ENCODE measurements around the gene ARHGAP21. TPM values are rescaled to one million over a fixed set of nuclear protein-coding genes. Genes with fewer than 3 reads are reported as not detected.

Gene ARHGAP21
- polyA plus RNA-seq, 1 experiment: 126 TPM

GRCh38 chr10:24680647-24681524 lies 42.8 kb downstream of the ARHGAP21 start:
- H3K9me3 ChIP-seq (ENCODE audit: control insufficient read depth, insufficient read depth, low read length): 0 out of 2 replicates have a peak, but pooled peaks cover 4% of the 10 kb centered on the region
- CTCF ChIA-PET: interaction anchor here (0.8 kb wide), 2 partner anchors 63 to 400 kb away, joined by 4 to 5 read pairs; no protein-coding TSS in a partner anchor
- DNase-seq (ENCODE audit: low read depth, low spot score): no peak
- H3K27me3 ChIP-seq (ENCODE audit: control insufficient read depth, insufficient read depth, low read length): no peaks in the 10 kb centered on the region
- POLR2A ChIA-PET: no interaction called here
- no peak for TF ChIP-seq CTCF (IDR thresholded peaks at IDR 0.05; ENCODE audit: low read depth, low read length)
- no peak overlapping the region for H3K27ac ChIP-seq (ENCODE audit: low read depth, low read length)
- no peak overlapping the region for H3K4me3 ChIP-seq (ENCODE audit: low read depth, low read length)

DNA sequence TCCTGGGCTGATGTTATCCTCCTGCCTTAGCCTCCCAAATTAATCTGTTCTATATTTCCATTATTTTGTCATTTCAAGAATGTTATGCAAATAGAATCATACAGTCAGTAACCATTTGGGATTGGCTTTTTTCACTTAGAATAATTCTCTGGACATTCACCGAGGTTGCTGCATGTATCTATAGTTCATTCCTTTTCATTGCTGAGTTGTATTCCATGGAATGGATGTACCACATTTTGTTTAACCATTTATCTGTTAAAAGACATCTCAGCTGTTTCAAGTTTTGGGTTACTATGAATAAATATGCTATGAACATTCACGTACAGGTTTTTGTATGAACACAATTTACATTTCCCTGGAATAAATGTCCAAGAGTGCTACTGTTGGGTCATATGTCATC lies 44.9 kb downstream of the ARHGAP21 start:
- POLR2A ChIA-PET: no interaction called here
- no peak for DNase-seq (ENCODE audit: low read depth, low spot score)
- H3K27ac ChIP-seq (ENCODE audit: low read depth, low read length): no peak overlapping the region
- H3K27me3 ChIP-seq (ENCODE audit: control insufficient read depth, insufficient read depth, low read length): no peaks in the 10 kb centered on the region
- H3K9me3 ChIP-seq (ENCODE audit: control insufficient read depth, insufficient read depth, low read length): 0 out of 2 replicates have a peak, but pooled peaks cover 4% of the 10 kb centered on the region
- H3K4me3 ChIP-seq (ENCODE audit: low read depth, low read length): no peak overlapping the region
- TF ChIP-seq CTCF (IDR thresholded peaks at IDR 0.05; ENCODE audit: low read depth, low read length): no peak
- CTCF ChIA-PET: no interaction called here

GRCh38 chr10:24674892-24675632 lies 48.6 kb downstream of the ARHGAP21 start:
- no peak for TF ChIP-seq CTCF (IDR thresholded peaks at IDR 0.05; ENCODE audit: low read depth, low read length)
- CTCF ChIA-PET: no interaction called here
- POLR2A ChIA-PET: no interaction called here
- Histone ChIP-seq H3K4me3 (ENCODE audit: low read depth, low read length) (no peak overlapping the region), H3K9me3 (ENCODE audit: control insufficient read depth, insufficient read depth, low read length) (0 out of 2 replicates have a peak, but pooled peaks cover 4% of the 10 kb centered on the region), H3K27me3 (ENCODE audit: control insufficient read depth, insufficient read depth, low read length) (no peaks in the 10 kb centered on the region), H3K27ac (ENCODE audit: low read depth, low read length) (no peak overlapping the region)
- DNase-seq (ENCODE audit: low read depth, low spot score): no peak

DNA sequence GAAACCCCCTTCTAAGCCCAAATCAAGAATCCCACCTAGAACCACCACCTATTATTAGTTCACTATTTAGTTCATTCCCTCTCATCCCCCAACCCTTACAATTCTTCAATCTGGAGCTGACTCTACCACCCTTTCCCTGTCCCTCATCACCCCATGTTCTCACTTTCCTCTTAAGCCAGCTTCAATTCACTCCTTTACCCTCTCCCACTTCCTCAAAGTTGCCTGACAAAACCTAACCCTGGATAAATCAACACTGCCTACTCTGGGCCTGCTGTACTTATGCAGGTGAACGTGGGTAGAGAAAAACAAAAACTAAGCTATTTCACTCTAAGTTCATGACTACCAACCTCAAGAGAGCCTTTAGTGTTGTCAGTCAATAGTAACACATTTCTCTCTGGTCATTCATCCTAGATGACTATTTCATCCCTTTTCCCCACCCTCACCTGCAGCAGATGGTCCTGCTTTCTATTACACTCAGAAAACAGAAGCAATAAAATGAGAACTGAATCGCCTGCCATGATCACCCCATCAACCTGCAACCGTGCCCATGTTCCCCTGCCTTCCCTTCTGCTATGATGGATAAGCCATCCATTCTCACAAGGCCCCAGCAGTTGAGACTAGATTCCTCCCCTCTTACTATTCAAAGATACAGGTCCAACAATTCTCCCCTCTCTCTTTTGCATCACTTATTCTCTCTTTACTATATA lies 52.6 kb downstream of the ARHGAP21 start:
- Histone ChIP-seq H3K27ac (ENCODE audit: low read depth, low read length) (no peak overlapping the region), H3K4me3 (ENCODE audit: low read depth, low read length) (no peak overlapping the region), H3K27me3 (ENCODE audit: control insufficient read depth, insufficient read depth, low read length) (no peaks in the 10 kb centered on the region), H3K9me3 (ENCODE audit: control insufficient read depth, insufficient read depth, low read length) (no peaks in the 10 kb centered on the region)
- ChIA-PET POLR2A (no interaction called here), CTCF (interaction anchor here (0.9 to 1.5 kb wide), 2 partner anchors 28 to 410 kb away, joined by 3 read pairs; no protein-coding TSS in a partner anchor)
- no peak for DNase-seq (ENCODE audit: low read depth, low spot score)
- no peak for TF ChIP-seq CTCF (IDR thresholded peaks at IDR 0.05; ENCODE audit: low read depth, low read length)

All from AG04450 (cell line).